ENCODE data around the gene MCRS1.

MCRS1 gene

GRCh38 chr12:49582201-49582600, 14.3 kb upstream of the MCRS1 start:
- DNase-seq (ENCODE audit: low read depth): no peak
- TF ChIP-seq CTCF (conservative IDR thresholded peaks at IDR 0.05; ENCODE audit: control insufficient read depth, insufficient read depth, low read depth, low read length): no peak

GRCh38 chr12:49580572-49581535, 12.9 kb upstream of the MCRS1 start:
- peak; percentile 73 for DNase-seq (ENCODE audit: low read depth)
- no peak overlapping the region for H3K4me3 ChIP-seq (ENCODE audit: control insufficient read depth, low read depth, low read length)
- peak; percentile 92 for TF ChIP-seq CTCF (conservative IDR thresholded peaks at IDR 0.05; ENCODE audit: control insufficient read depth, insufficient read depth, low read depth, low read length)

More at GRCh38 chr12:49582201-49582600, 14.3 kb upstream of the MCRS1 start:
- no peak overlapping the region for H3K4me3 ChIP-seq (ENCODE audit: control insufficient read depth, low read depth, low read length)

- H3K4me3 ChIP-seq (ENCODE audit: control insufficient read depth, low read depth, low read length): no peak overlapping the region
- no peak for TF ChIP-seq CTCF (conservative IDR thresholded peaks at IDR 0.05; ENCODE audit: control insufficient read depth, insufficient read depth, low read depth, low read length)
- DNase-seq (ENCODE audit: low read depth): no peak
These were observed 10.7 kb upstream of the MCRS1 start for GRCh38 chr12:49578471-49579112.

GRCh38 chr12:49577589-49578315, 9.8 kb upstream of the MCRS1 start:
- no peak for TF ChIP-seq CTCF (conservative IDR thresholded peaks at IDR 0.05; ENCODE audit: control insufficient read depth, insufficient read depth, low read depth, low read length)
- H3K4me3 ChIP-seq (ENCODE audit: control insufficient read depth, low read depth, low read length): no peak overlapping the region
- DNase-seq (ENCODE audit: low read depth): no peak

GRCh38 chr12:49568442-49569162, 660 bp upstream of the MCRS1 start:
- no peak for TF ChIP-seq CTCF (conservative IDR thresholded peaks at IDR 0.05; ENCODE audit: control insufficient read depth, insufficient read depth, low read depth, low read length)
- peak overlapping the region; percentile 98 for H3K4me3 ChIP-seq (ENCODE audit: control insufficient read depth, low read depth, low read length)
- DNase-seq (ENCODE audit: low read depth): no peak

- H3K4me3 ChIP-seq (ENCODE audit: control insufficient read depth, low read depth, low read length): peak overlapping the region; percentile 98
- TF ChIP-seq CTCF (conservative IDR thresholded peaks at IDR 0.05; ENCODE audit: control insufficient read depth, insufficient read depth, low read depth, low read length): no peak
- no peak for DNase-seq (ENCODE audit: low read depth)
These were observed 686 bp downstream of the MCRS1 start for GRCh38 chr12:49567302-49567610.

Measured in fibroblast of mammary gland (primary cell).